Fibroblast of skin of abdomen (primary cell): ENCODE data around the gene ADM5.

Experiments used
- DNase-seq: peaks from one replicate; pipeline ENCODE4 v3.0.0-alpha.2; 2013

Gene ADM5

DNA sequence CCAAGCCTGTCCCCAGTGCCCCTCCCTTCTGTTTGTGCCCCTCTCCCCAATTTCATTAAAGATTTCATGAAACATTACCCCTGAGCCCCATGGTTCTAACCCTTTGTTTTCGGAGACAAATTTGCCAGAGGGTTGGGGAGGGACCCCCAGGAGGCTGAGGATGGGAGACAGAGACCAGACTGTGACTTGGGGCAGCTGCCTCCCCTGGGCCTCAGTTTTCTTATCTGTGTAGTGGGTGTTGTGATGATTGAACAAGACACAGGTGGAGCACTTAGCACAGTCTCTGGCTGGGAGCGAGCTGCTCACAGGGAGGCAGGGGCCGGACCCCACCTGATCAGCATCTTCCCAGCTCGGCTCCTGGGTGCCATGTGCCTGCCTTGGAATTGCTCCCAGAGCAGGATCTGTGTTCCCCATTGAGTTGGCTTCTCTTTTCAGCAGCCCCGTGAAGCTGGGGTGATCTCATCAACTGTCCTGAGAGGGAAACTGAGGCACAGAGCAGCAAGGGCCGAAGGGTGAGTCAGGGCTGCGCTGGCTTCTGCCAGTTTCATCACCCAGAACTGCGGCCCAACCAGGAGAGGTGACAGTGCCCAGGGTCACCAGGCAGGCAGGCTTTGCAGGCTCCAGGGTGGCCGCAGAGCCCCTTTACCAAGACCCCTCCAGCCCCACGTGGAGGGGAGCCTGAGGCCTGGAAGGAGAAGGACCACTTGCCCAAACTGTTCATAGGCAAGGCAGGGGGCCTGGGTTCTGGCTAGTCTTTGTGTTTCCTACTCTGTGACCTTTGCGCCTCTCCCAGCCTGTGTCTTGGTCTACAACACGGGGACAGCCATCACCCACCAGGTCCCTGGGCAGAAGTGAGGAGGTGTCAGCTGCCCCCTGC lies 30.6 kb upstream of the ADM5 start:
- DNase-seq = no peak

DNA sequence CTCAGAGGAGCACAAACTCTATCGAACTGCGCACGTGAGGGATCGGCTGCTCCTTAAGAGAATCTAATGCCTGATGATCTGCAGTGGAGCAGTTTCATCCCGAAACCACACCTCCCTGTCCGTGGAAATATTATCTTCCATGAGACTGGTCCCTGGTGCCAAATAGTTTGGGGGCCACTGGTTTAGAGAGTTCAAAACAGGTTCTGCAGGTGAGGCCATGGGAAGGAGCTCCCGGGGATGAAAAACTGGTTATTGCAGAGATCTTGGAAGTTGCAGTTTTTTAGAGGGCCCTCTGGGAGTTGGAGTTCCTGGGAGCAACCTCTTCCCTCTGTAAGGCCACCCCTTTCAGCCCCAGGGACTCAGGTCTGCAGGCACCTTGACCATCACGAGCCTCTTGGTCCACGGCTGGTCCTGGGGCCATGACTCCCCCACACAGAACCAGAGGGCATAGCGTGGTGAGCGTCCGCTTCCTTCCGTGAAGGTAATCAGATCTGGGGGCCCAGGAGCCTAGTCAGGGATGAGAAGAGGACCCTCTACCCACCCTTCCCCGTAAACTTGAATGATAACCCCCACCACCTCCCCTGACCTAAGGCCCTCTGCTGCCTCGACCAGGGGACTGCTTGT lies 28.9 kb upstream of the ADM5 start:
- DNase-seq = no peak

GRCh38 chr19:49662011-49662410 lies 27.4 kb upstream of the ADM5 start:
- DNase-seq = no peak

GRCh38 chr19:49663224-49663623 lies 26.2 kb upstream of the ADM5 start:
- DNase-seq = no peak

DNA sequence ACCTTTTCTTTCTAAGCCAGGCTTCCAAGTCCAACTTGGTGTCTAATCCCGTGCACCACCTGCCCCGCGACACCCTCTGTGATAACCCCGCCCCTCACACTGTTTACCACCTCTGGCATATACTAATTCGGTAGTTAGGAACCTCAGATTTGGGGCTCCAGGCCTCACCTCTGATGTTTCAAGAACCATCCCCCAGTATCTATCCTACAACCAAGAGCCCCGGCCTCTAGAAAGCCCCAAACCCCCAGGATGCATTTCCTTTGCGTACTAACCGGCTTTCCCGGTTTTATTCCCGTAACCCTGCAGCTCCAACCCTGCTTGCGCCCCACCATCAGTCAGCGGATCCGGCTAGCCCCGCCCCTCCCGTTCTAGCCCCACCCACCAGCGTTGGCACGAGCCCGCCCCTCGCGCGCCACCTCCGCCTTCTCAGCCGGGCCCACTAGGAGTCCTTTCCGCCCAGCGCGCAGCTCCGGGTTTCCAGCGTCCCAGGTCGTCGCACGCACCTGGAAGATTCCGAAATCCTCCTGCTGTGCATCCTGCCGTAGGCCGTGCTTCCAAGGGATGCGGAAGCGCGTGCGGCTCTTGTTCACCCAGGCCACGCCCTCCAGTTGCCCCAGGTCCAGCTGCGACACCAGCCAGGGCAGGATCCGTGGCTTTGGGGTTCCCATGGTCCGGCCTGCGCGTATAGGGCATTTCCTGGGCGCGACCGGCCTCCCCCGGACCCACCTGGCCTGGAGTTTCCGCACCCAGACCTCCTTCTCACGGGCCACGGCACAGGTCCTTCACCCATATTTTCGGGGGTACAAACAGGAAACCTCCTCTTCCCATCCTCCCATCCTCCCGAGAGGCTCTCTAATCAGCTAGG lies 25.0 kb upstream of the ADM5 start:
- peak; percentile 68 for DNase-seq

GRCh38 chr19:49665036-49665350 lies 24.4 kb upstream of the ADM5 start:
- DNase-seq = no peak

DNA sequence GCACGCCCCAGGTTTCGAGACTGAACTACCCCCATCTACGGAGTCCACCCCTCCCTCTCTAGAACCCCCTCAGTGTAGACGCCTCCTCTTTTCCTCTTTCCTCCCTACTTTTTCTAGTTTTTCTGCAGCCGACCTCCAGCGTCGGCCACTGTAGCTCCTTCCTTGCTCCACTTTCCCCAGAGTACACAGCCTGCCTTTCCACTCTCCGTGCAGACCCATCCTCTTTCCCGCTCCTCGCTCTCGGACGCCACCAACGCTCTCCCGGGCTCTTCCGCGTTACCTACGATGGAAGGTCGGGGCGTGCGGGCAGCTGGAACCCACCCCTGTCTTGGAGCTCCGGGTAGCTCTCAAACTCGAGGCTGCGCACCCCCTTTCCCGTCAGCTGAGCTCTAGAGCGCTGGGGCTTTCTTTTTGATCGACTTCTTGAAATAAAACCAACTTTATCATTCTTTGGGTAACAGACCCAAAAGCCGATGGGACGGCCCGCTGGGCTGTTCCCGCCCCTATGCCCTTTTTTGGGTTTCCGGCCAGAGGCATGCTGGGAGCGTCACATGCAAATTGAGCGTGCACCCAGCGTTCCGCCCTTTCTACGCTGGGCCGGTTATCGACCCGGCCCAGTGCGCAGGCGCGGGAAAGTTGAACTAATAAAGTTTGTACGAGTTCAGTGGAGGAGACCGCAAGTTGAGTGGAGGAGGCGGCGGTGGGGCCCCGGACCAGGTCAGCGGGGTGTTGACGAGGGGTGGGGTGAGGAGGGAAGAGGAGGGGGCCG lies 23.9 kb upstream of the ADM5 start, which contains the start of the genes BCL2L12 and IRF3:
TSS of gene BCL2L12 (plus strand) at position 583 of the 769 bp plus-strand sequence. CDS start 760 bp downstream, outside the sequence.
TSS of gene IRF3 (minus strand) at position 507 of the 769 bp plus-strand sequence. CDS start 1,019 bp downstream, outside the sequence.
- DNase-seq = peak; percentile 95

DNA sequence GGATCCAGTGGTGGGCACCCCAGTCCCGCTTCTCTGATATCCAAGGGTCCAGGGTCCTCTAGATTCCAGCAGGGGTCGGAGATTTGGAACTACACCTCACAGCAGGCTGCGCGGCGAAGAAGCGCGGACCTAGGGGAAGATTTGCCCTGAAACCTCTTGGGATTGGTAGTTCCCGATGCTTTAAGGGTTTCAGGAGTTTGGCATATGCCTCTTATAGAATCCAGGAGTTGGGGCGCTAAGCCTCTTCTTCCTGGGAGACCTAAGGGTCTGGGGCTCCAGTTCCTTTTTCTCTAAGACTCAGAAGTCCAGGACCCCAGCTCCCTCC lies 23.3 kb upstream of the ADM5 start:
- DNase-seq = no peak

- DNase-seq = no peak
Measured at GRCh38 chr19:49667473-49667872, 21.9 kb upstream of the ADM5 start.

DNA sequence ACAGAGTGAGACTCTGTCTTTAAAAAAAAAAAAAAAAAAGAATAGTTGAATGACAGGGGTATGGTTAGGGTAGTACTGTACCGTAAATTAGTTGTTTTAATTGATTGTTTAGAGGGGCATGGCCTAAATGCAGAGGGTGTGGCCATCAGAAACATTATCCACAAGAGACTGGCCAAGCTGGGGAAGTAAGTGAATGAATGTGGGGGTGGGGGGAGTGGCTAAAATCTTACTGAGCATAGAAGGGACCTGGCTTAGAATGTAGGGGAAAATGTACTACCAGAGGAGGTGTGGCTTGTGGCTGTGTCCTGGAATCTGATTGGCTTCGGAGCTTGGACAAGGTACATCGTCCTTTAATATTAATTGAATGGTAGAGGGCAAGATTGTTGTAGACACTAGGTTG lies 19.9 kb upstream of the ADM5 start:
- DNase-seq = no peak

DNA sequence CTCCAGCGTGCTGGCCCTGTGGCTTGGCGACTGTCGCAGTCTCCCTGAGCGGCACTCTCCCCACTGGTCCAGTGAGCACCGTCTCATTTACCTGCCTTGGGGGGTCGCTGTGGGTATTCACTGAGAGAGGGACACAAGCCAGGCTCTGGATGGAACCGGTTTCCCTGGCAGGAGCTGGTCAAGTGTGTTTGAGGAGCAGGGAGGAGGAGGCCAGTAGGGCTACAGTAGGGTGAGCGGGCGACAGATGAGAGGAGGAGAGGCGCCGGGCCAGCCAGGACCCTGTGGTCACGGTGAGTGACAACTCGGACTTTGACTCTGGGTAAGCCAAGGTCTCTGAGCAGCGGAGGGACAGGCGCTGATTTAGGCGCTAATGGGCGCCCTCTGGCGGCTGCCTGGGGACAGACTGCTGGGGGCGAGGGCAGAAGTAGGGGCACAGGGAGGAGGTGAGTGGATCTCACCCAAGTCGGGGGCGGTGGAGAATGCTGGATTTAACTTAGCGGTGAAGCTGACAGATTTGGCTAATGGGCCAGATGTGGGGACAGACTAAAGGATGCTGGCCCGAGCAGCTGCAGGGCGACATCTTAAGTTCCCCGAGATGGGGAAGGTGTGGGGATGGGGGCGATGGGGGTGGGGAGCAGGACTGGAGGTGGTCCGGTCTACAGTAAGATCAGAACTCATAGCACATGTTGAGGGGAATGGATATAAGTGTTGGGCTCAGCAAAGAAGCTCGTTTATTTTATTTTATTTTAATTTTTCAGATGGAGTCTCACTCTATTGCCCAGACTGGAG lies 17.1 kb upstream of the ADM5 start:
- DNase-seq = peak; percentile 48

GRCh38 chr19:49676136-49676783 lies 13.1 kb upstream of the ADM5 start:
- DNase-seq = peak; percentile 91

GRCh38 chr19:49676784-49677230 lies 12.6 kb upstream of the ADM5 start:
- DNase-seq = peak; percentile 100

DNA sequence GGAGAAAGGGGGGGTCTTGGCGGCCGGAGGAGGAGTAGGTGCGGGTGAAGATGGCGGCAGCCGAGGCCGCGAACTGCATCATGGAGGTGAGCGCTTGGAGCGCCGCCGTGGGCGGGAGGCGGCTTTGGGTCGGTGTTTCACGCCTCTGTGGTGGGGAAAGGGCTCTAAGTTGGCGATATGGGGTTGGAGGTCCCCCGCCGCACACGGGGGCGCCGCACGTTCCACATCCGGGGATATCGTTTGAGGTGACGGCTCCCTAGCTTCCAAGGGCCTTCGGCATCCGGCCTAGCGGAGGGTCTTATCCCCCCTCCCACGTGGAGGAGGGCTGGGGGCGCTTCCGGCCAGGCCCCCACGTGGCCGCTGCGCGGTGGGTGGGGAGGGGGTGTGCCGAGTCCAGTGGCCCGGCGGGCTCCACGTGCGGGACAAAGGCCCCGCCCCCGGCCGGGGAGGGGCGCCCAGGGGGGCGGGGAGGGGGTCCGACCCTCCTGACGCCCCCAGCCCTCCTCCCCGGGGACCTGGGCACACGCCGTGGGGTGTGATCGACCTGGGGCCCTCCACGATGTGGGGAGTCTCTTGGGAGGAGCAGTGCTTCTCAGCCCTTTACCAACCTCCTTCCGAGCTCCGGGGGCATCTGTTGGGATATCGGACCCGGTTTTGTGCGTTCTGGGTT lies 12.0 kb upstream of the ADM5 start, which contains the start of gene PRMT1:
TSS of gene PRMT1 (plus strand) at position 41 of the 670 bp plus-strand sequence. CDS start at position 51, 10 bp downstream.
- DNase-seq = peak; percentile 42

GRCh38 chr19:49677901-49678674 lies 11.3 kb upstream of the ADM5 start:
- DNase-seq = peak; percentile 68

GRCh38 chr19:49678985-49679770 lies 10.2 kb upstream of the ADM5 start:
- no peak for DNase-seq

DNA sequence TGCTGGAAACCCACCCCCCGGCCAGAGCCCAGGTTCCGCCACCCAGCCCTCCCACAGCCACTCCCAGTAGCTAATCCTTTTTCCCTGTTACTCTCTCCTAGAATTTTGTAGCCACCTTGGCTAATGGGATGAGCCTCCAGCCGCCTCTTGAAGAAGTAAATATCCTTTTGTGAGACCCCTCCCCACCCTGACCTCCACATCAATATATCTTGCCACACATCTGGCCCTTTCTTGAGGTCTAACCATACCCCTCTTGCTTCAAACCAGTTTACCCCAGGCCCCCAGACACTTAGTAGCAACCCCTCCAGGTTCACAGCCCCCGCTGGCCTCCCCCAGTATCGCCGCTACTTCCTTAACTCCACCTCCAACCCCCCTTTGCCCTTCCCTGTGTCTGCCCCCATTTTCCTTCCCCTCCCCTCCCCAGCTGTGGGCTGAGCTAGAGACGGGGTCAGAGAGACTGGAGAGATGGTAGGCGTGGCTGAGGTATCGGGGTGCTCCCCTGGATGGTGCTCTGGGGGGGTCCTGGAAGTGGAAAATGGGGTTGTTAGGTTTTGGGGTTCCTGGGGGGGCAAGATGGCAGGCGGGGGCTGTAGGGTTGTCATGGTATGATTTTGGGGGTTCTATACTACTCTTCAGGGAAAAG lies 9.5 kb upstream of the ADM5 start:
- DNase-seq = no peak
